Measurements from ENCODE around the gene APOBEC3B. TPM values are rescaled to one million over a fixed set of nuclear protein-coding genes. Genes with fewer than 3 reads are reported as not detected.

Gene APOBEC3B
- total and polyA plus RNA-seq, 2 experiments from 2014 or later = 2.2 to 11.0 TPM

DNA sequence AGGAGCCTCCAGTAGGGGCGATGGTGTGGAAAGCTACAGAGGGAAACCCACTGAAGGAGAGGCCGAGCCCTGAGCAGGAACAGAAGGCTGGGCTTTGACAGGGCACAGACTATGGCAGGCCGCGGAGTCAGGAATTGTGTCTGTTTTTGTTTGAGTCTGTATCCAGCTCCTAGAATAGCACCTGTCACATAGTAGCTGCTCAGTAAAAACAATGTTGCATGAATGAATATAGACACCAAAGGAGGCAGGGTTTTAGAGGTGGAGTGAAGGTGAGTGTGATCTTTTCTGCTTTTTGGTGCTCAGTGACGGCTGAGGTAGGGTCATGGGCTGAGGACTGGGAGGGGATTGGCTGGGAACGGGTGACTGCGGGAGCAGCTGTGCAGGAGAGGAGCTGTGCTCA, 43.2 kb upstream of the APOBEC3B start:
- Histone ChIP-seq H3K36me3 (replicated peaks; ENCODE audit: insufficient read depth, low read depth) (no peaks in the 10 kb centered on the region), H3K4me1 (ENCODE audit: insufficient read depth) (no peaks in the 10 kb centered on the region), H3K4me3 (no peak overlapping the region), H2AFZ (no peak overlapping the region), H3K9me3 (ENCODE audit: low read depth) (no peaks in the 10 kb centered on the region), H3K27ac (no peak overlapping the region), H3K27me3 (peaks cover 3% of the 10 kb centered on the region), H3K9me2 (replicated peaks; ENCODE audit: insufficient read depth) (no peaks in the 10 kb centered on the region), H3K79me2 (no peaks in the 10 kb centered on the region), H3K4me2 (no peak overlapping the region), H4K20me1 (ENCODE audit: insufficient read depth, poor library complexity, severe bottlenecking) (no peaks in the 10 kb centered on the region)
- DNase-seq (ENCODE audit: low spot score) = no peak
- TF ChIP-seq EZH2 (IDR thresholded peaks at IDR 0.05; ENCODE audit: borderline replicate concordance) (no peak), EZH2phosphoT487 (IDR thresholded peaks at IDR 0.05; ENCODE audit: low read depth, severe bottlenecking, unreplicated experiment) (no peak)
- TF ChIP-seq, protein P1, sequence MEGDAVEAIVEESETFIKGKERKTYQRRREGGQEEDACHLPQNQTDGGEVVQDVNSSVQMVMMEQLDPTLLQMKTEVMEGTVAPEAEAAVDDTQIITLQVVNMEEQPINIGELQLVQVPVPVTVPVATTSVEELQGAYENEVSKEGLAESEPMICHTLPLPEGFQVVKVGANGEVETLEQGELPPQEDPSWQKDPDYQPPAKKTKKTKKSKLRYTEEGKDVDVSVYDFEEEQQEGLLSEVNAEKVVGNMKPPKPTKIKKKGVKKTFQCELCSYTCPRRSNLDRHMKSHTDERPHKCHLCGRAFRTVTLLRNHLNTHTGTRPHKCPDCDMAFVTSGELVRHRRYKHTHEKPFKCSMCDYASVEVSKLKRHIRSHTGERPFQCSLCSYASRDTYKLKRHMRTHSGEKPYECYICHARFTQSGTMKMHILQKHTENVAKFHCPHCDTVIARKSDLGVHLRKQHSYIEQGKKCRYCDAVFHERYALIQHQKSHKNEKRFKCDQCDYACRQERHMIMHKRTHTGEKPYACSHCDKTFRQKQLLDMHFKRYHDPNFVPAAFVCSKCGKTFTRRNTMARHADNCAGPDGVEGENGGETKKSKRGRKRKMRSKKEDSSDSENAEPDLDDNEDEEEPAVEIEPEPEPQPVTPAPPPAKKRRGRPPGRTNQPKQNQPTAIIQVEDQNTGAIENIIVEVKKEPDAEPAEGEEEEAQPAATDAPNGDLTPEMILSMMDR (IDR thresholded peaks at IDR 0.05; ENCODE audit: poor library complexity) = no peak
- WGBS (ENCODE audit: low lambda C conversion rate, missing lambda C conversion rate) = 87% methylated on average over 7 of the region's 7 CpGs

DNA sequence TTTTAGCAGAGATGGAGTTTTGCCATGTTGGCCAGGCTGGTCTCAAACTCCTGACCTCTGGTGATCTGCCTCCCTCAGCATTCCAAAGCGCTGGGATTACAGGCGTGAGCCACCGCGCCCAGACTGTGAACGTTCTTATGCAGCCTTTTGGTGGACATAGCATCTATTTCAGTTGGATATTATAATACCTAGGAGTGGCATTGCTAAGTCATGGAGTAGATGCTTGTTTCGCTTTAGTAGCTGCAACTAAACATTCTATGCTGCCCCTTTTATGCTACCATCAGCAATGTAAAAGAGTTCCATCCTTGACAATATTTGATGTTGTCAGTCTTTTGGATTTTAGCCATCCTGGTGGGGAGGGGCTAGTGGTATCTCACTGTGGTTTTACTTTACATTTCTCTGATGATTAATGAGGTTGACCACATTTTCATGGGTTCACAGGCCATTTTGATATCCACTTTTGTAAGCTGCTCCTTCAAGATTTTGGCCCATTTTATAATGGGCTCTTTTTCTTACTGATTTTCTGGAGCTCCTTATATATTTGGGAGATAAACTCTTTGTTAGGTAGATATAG, 41.2 kb upstream of the APOBEC3B start:
- Histone ChIP-seq H3K4me2 (no peak overlapping the region), H3K9me3 (ENCODE audit: low read depth) (no peaks in the 10 kb centered on the region), H2AFZ (no peak overlapping the region), H3K4me3 (no peak overlapping the region), H3K27ac (no peak overlapping the region), H3K79me2 (no peaks in the 10 kb centered on the region), H4K20me1 (ENCODE audit: insufficient read depth, poor library complexity, severe bottlenecking) (no peaks in the 10 kb centered on the region), H3K9me2 (replicated peaks; ENCODE audit: insufficient read depth) (no peaks in the 10 kb centered on the region), H3K27me3 (peaks cover 3% of the 10 kb centered on the region), H3K4me1 (ENCODE audit: insufficient read depth) (no peaks in the 10 kb centered on the region), H3K36me3 (replicated peaks; ENCODE audit: insufficient read depth, low read depth) (no peaks in the 10 kb centered on the region)
- TF ChIP-seq EZH2 (IDR thresholded peaks at IDR 0.05; ENCODE audit: borderline replicate concordance) (no peak), EZH2phosphoT487 (IDR thresholded peaks at IDR 0.05; ENCODE audit: low read depth, severe bottlenecking, unreplicated experiment) (no peak)
- TF ChIP-seq, protein P1 (IDR thresholded peaks at IDR 0.05; ENCODE audit: poor library complexity) = no peak
- no peak for DNase-seq (ENCODE audit: low spot score)
- WGBS (ENCODE audit: low lambda C conversion rate, missing lambda C conversion rate) = 87% methylated on average over 6 of the region's 6 CpGs

DNA sequence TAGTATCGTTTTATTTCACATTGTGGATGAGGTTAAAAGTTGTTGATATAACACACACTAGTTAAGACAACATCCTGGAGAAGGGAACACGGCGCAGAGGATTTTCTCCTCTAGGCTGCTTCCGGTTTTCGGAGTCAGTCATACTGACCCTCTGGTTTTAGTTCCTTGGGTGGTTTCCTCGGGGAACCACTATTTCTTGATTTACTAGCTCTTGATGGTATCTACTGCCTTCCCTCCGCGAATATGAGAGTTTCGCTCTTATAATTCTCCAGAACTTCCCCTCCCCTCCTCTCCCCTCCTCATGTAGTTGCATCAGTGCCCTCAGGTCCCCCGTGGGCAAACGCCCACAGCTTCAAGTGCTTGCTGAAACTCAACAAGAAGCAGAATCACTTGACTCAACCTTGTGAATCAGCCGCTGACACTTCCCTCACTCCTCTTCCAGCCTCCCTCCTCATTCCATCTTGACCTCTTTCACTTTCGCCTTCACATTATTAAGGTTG, 40.6 kb upstream of the APOBEC3B start:
- H3K27me3 ChIP-seq = peaks cover 3% of the 10 kb centered on the region

More for the DNA sequence above, 40.6 kb upstream of the APOBEC3B start:
- H2AFZ ChIP-seq = no peak overlapping the region
- no peaks in the 10 kb centered on the region for H3K79me2 ChIP-seq
- TF ChIP-seq EZH2phosphoT487 (IDR thresholded peaks at IDR 0.05; ENCODE audit: low read depth, severe bottlenecking, unreplicated experiment) = no peak
- no peak for TF ChIP-seq EZH2 (IDR thresholded peaks at IDR 0.05; ENCODE audit: borderline replicate concordance)
- TF ChIP-seq, protein P1 (IDR thresholded peaks at IDR 0.05; ENCODE audit: poor library complexity) = no peak
- H3K9me2 ChIP-seq (replicated peaks; ENCODE audit: insufficient read depth) = no peaks in the 10 kb centered on the region
- no peaks in the 10 kb centered on the region for H3K4me1 ChIP-seq (ENCODE audit: insufficient read depth)
- H3K4me2 ChIP-seq = no peak overlapping the region
- H4K20me1 ChIP-seq (ENCODE audit: insufficient read depth, poor library complexity, severe bottlenecking) = no peaks in the 10 kb centered on the region
- no peak for DNase-seq (ENCODE audit: low spot score)
- H3K4me3 ChIP-seq = no peak overlapping the region
- WGBS (ENCODE audit: low lambda C conversion rate, missing lambda C conversion rate) = 89% methylated on average over 13 of the region's 13 CpGs
- H3K9me3 ChIP-seq (ENCODE audit: low read depth) = no peaks in the 10 kb centered on the region
- H3K27ac ChIP-seq = no peak overlapping the region
- no peaks in the 10 kb centered on the region for H3K36me3 ChIP-seq (replicated peaks; ENCODE audit: insufficient read depth, low read depth)
